Eye (tissue), 1 donor: Measurements from ENCODE around the gene TMEM62.
"Not testable (repeated sequence)": the region's sequence is repeated elsewhere in the genome, so short reads cannot be mapped to it uniquely, and the experiment has no call there.

Experiments
- DNase-seq: peaks from one replicate; pipeline ENCODE4 v3.0.0-alpha.2; 2015

TMEM62 gene

GRCh38 chr15:43125100-43125661 lies 8.2 kb upstream of the TMEM62 start:
- DNase-seq, result no peak

- DNase-seq, result no peak
Observed at GRCh38 chr15:43126356-43126755, 7.0 kb upstream of the TMEM62 start.

DNA sequence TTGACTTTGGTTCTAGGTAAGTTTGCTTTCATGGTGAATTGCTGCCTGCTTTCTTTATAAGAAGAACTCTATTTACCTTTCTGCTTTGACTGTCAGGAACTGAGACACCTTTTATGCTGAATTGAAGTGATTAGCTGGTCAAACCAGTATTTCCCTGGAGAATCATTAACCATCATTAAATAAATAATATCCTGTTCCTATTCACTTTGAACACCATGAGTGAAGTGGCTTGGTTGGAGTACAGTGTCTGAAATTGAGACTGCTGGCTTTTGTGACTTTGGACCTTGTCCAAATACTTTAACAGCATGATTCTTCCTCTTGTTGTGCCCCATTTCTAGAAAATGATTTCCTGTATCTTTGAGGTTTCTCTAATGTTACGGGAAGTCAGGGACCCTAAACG lies 5.6 kb upstream of the TMEM62 start:
- no peak for DNase-seq

DNA sequence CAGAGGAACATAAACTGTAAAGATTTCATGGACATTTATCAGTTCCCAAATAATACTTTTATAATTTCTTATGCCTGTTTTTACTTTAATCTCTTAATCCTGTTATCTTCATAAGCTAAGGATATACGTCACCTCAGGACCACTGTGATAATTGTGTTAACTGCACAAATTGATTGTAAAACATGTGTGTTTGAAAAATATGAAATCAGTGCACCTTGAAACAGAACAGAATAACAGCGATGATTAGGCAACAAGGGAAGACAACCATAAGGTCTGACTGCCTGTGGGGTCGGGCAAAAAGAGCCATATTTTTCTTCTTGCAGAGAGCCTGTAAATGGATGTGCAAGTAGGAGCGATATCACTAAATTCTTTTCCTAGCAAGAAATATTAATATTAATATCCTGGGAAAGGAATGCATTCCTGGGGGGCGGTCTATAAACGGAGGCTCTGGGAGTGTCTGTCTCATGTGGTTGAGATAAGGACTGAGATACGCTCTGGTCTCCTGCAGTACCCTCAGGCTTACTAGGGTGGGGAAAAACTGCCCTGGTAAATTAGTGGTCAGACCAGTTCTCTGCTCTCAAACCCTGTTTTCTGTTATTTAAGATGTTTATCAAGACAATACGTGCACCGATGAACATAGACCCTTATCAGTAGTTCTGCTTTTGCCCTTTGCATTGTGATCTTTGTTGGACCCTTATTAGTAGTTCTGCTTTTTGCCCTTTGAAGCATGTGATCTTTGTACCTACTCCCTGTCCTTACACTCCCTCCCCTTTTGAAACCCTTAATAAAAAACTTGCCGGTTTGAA lies 5.0 kb upstream of the TMEM62 start:
- not testable (repeated sequence) for DNase-seq

GRCh38 chr15:43128980-43129335 lies 4.4 kb upstream of the TMEM62 start:
- no peak for DNase-seq

DNA sequence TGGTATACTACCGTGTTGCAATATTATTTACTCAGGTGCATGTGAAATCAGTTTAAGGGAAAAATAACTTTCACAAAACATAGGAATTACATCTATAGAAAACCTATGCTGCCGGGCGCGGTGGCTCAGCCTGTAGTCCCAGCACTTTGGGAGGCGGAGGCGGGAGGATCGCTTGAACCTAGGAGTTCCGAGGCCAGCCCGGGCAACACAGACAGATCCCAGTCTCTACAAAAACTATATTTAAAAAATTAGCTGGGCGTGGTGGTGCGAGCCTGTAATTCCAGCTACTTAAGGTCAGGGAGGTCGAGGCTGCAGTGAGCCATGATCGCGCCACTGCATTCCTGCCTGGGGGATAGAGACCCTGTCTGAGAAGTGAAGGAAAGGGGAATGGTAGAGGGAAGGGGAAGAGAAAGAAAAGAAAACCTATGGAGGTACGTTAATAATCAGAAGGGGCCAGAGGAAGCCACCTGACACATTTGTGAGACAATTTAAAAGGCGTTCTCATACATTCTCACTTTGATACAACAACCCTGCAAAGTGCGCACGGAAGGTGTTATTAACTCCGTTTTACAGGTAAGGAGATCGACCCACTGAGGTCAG lies 456 bp upstream of the TMEM62 start:
- no peak for DNase-seq

DNA sequence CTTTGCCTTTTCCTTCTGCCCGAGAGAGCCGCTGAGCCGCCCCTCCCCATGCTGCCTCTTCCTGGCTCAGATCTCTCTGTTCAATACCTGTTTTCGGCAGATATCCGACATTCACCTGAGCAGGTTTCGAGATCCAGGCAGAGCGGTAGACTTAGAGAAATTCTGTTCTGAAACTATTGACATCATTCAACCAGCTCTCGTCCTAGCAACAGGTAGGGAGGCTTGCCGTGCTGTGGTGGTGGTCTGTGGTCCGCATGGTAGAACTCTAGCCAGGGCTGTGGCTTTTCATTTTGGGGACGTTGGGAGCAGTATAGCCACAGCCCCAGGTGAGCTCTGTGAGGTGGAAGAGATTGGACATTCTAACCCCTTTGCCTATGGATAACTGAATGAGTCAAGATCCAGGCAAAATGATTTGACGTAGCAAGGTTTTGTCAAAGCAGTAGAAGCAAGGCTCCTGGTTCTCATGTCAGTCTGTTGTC lies 810 bp downstream of the TMEM62 start:
- DNase-seq, result peak; percentile 54

DNA sequence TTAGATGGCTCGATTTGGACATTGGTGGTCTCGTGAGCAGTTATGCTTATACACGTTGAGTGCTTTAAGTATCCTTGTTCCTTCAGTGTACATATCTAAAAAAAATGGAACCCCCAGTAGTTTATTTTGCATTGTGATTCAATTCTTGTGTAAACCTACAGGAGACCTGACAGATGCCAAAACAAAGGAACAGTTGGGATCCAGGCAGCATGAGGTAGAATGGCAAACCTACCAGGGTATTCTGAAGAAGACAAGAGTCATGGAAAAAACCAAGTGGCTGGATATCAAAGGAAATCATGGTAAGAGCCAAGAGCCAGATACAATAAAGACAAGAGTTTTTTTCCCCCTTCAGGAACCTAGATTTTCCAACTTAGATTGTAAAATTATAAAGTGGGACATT lies 2.0 kb downstream of the TMEM62 start:
- no peak for DNase-seq

- DNase-seq, result no peak
Observed at GRCh38 chr15:43143203-43143941, 10.0 kb downstream of the TMEM62 start.

DNA sequence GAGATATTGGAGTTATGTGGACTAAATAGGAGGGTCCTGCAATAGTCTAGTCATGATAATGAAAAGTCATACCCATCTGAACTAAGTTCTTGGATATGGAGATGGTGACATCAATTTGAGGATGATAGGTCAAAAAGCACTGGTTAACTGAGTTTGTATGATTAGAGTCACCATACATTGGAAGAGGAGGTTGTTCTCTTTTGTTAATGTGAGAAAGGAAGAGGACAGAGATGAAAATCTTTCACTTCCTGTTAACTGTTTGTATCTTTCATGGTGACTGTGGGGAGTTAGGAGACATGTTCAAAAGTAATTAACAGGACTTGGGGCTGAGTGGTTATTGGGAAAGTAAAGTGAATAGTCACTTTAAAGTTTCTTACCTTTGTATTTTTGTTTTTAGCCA lies 11.1 kb downstream of the TMEM62 start:
- no peak for DNase-seq

GRCh38 chr15:43146184-43146583 lies 12.8 kb downstream of the TMEM62 start:
- no peak for DNase-seq

- no peak for DNase-seq
Observed at GRCh38 chr15:43150191-43150929, 17.0 kb downstream of the TMEM62 start.

- DNase-seq, result no peak
Observed at GRCh38 chr15:43151688-43152087, 18.3 kb downstream of the TMEM62 start.

DNA sequence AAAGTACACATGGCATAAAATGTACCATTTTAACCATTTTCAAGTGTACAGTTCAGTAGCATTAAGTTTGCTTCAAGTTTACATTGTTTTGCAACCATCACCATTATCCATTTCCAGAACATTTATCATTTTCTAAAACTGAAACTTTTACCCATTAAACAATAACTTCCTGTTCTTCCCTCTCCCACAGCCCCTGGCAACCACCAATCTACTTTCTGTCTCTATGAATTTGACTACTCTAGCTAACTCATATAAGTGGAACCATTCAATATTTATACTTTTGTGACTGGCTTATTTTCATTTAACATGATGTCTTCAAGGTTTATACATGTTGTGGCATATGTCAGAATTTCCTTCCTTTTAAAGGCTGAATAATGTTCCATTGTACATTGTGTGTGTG lies 19.9 kb downstream of the TMEM62 start:
- DNase-seq, result no peak

DNA sequence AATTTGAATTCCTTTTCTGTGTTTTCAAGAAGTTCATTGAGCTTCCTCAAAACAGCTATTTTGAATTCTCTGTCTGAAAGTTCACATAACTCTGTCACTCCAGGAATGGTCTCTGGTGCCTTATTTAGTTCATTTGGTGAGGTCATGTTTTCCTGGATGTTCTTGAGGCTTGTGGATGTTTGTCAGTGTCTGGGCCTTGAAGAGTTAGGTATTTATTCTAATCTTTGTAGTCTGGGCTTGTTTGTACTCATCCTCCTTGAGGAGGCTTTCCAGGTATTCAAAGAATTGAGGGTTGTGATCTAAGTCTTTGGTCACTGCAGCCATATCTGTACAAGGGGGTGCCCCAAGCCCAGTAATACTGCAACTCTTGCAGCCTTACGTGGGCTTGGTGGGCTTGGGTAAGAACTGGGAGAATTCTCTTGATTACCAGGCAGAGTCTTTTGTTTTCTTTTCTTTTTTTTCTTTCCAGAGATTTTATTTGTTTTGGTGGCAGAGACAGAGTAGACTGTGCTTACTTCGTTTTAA lies 32.5 kb downstream of the TMEM62 start:
- no peak for DNase-seq

DNA sequence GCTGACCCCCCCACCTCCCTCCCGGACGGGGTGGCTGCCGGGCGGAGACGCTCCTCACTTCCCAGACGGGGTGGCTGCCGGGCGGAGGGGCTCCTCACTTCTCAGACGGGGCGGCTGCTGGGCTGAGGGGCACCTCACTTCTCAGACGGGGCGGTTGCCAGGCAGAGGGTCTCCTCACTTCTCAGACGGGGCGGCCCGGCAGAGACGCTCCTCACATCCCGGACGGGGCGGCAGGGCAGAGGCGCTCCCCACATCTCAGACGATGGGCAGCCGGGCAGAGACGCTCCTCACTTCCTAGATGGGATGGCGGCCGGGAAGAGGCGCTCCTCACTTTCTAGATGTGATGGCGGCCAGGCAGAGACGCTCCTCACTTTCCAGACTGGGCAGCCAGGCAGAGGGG lies 33.9 kb downstream of the TMEM62 start:
- DNase-seq, result not testable (repeated sequence)

GRCh38 chr15:43168192-43169107 lies 35.1 kb downstream of the TMEM62 start:
- no peak for DNase-seq

GRCh38 chr15:43169888-43170287 lies 36.5 kb downstream of the TMEM62 start:
- DNase-seq, result no peak

DNA sequence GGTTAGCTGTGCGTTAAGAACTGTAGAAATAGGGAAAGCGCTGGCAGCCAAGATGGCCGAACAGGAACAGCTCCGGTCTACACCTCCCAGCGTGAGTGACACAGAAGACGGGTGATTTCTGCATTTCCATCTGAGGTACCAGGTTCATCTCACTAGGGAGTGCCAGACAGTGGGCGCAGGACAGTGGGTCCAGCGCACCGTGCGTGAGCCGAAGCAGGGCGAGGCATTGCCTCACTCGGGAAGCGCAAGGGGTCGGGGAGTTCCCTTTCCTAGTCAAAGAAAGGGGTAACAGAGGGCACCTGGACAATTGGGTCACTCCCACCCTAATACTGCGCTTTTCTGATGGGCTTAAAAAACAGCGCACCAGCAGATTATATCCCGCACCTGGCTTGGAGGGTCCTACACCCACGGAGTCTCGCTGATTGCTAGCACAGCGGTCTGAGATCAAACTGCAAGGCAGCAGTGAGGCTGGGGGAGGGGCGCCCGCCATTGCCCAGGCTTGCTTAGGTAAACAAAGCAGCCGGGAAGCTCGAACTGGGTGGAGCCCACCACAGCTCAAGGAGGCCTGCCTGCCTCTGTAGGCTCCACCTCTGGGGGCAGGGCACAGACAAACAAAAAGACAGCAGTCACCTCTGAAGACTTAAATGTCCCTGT lies 42.4 kb downstream of the TMEM62 start:
- not testable (repeated sequence) for DNase-seq

DNA sequence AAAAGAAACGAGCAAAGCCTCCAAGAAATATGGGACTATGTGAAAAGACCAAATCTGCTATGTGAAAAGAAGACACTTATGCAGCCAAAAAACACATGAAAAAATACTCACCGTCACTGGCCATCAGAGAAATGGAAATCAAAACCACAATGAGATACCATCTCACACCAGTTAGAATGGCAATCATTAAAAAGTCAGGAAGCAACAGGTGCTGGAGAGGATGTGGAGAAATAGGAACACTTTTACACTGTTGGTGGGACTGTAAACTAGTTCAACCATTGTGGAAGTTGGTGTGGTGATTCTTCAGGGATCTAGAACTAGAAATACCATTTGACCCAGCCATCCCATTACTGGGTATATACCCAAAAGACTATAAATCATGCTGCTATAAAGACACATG lies 43.8 kb downstream of the TMEM62 start:
- DNase-seq, result not testable (repeated sequence)

DNA sequence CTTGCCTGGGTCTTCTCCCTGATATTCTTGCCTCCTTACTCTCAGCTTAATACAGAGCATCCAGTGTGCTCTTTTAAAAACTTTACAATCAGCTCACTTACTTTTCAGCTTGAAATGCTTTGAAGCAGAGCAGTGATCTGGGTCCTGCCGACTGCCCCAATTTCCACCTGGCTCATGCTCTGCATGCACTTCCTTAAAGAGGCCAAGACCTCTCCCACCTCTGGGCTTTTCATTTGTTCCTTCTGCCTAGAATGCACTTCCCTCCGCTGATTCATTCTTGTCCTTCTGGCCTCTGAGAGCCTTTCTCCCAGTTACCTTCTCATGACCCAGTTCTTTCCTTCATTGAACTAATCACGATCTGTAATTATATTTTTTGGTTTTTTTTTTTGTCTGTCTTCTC lies 49.9 kb downstream of the TMEM62 start:
- DNase-seq, result no peak
